Lower leg skin (tissue), 3 donors: ENCODE data around the gene WWTR1.

Experiments used
- CTCF ChIP-seq, 3 donors: fragments of 450-650 bp; IDR thresholded peaks; one replicate each; pipeline ENCODE4 v1.5.1; 2016; ENCODE audit warnings: antibody characterized with exemption in 3 of 3, mild to moderate bottlenecking in 3 of 3, moderate library complexity in 2 of 3
- POLR2A ChIP-seq, 2 donors: fragments of 450-650 bp; IDR thresholded peaks; one replicate each; pipeline ENCODE4 v1.6.1; 2016 to 2017; ENCODE audit warnings: antibody characterized with exemption in 2 of 2, mild to moderate bottlenecking in 1 of 2, moderate library complexity in 1 of 2

- no peak for TF ChIP-seq CTCF (IDR thresholded peaks at IDR 0.05)
- TF ChIP-seq POLR2A (IDR thresholded peaks at IDR 0.05), result no peak
These were observed 32.0 kb downstream of the WWTR1 start for GRCh38 chr3:149625795-149626194.
